Panc1 (cell line): ENCODE results near the gene PLEKHM2. TPM values are rescaled to one million over a fixed set of nuclear protein-coding genes. Genes with fewer than 3 reads are reported as not detected.
A peak's percentile ranks its signal among the peaks of the same experiment; 100 is the strongest.

ENCODE experiments used
- ATAC-seq: fragments of 200-7000 bp; cut with Tn5 transposase; 2 replicates; pipeline ENCODE4 v1.9.1; 2020; ENCODE audit warnings: mild to moderate bottlenecking, moderate library complexity
- BruUV-seq: library from RNA; stranded (reverse); fragments of 400-500 nt; replicated peaks from 2 replicates; lab custom pipeline; 2021; lab: Mats Ljungman, UMichigan
- CTCF ChIA-PET: fragments of 300-600 bp; sonication (Branson Sonifier 250); formaldehyde crosslinking; loops from one replicate; lab custom pipeline; 2022; ENCODE audit warnings: antibody characterized with exemption; lab: Charles Lee
- POLR2A ChIA-PET: fragments of 300-600 bp; sonication (Branson Sonifier 250); formaldehyde crosslinking; loops from one replicate; lab custom pipeline; 2022; ENCODE audit warnings: antibody characterized with exemption; lab: Charles Lee
- DNase-seq: peaks from one replicate; pipeline ENCODE4 v3.0.0-alpha.2; 2010; ENCODE audit warnings: low read depth, low spot score
- H3K27ac ChIP-seq: 2 replicates; pipeline ENCODE4 v1.5.1; 2011; ENCODE audit warnings: mild to moderate bottlenecking, low read length, inconsistent platforms
- H3K27me3 ChIP-seq: fragments of 200-500 bp; sonication (Bioruptor generic); 2 replicates; pipeline ENCODE4 v1.6.0; 2014; ENCODE audit warnings: low read length, inconsistent platforms; ENCODE audit not compliant: control insufficient read depth, insufficient read depth
- H3K36me3 ChIP-seq: fragments of 200-500 bp; sonication (Bioruptor generic); 2 replicates; pipeline ENCODE4 v1.5.1; 2014; ENCODE audit warnings: inconsistent platforms, mild to moderate bottlenecking, low read length, moderate library complexity; ENCODE audit not compliant: control insufficient read depth, insufficient read depth
- H3K4me1 ChIP-seq: 2 replicates; pipeline ENCODE4 v1.5.1; 2011; ENCODE audit warnings: inconsistent platforms, mild to moderate bottlenecking, low read length, moderate library complexity; ENCODE audit not compliant: control insufficient read depth, insufficient read depth
- H3K4me3 ChIP-seq, 2 experiments: 2 replicates each; pipeline ENCODE4 v1.5.1; 2011 to 2012; ENCODE audit warnings: low read depth in 2 of 2, low read length in 2 of 2, mild to moderate bottlenecking in 2 of 2, inconsistent platforms in 1 of 2, moderate library complexity in 1 of 2
- H3K9me3 ChIP-seq: fragments of 200-500 bp; sonication (Bioruptor generic); 2 replicates; pipeline ENCODE4 v1.5.1; 2014; ENCODE audit warnings: low read depth, mild to moderate bottlenecking, inconsistent platforms, low read length, moderate library complexity; ENCODE audit not compliant: control insufficient read depth, insufficient read depth
- POLR2AphosphoS5 ChIP-seq: IDR thresholded peaks from 2 replicates; pipeline ENCODE4 v1.6.1; 2012; ENCODE audit warnings: mild to moderate bottlenecking, low read depth, low read length, moderate library complexity
- SIN3A ChIP-seq: IDR thresholded peaks from 2 replicates; pipeline ENCODE4 v1.6.1; 2012; ENCODE audit warnings: low read depth, mild to moderate bottlenecking, low read length, moderate library complexity, borderline replicate concordance; ENCODE audit not compliant: insufficient read depth
- TCF7L2 ChIP-seq: IDR thresholded peaks from 2 replicates; pipeline ENCODE4 v1.6.1; 2011; ENCODE audit warnings: mild to moderate bottlenecking, low read depth, low read length, inconsistent platforms
- in situ Hi-C: cut with HindIII; loops from 2 replicates; pipeline ENCODE4 v1.10.0; 2016; ENCODE audit warnings: low sequenced_read_pairs, low pct_unique_long_range_greater_than_20kb
- intact Hi-C: fragments of 100-400 bp; cut with micrococcal nuclease; formaldehyde crosslinking; loops from one replicate; pipeline ENCODE4 v1.10.0; 2022; ENCODE audit not compliant: unreplicated experiment
- total RNA-seq: library from RNA; stranded (reverse); gene quantifications from one replicate; pipeline ENCODE4 v1.2.1, GENCODE V29; 2021; ENCODE audit not compliant: unreplicated experiment
- TF ChIP-seq, protein P1 (sequence below), 2 experiments: IDR thresholded peaks; 2 replicates each; pipeline ENCODE4 v1.6.1; 2011 to 2012; ENCODE audit warnings: low read depth in 2 of 2, control low read depth in 1 of 2, low read length in 1 of 2, mild to moderate bottlenecking in 1 of 2, moderate library complexity in 1 of 2; ENCODE audit not compliant: insufficient read depth in 1 of 2
- TF ChIP-seq, protein P2 (sequence below): fragments of 450-650 bp; IDR thresholded peaks from 2 replicates; pipeline ENCODE4 v1.5.1; 2017; ENCODE audit warnings: mild to moderate bottlenecking

Gene PLEKHM2
- total RNA-seq, 1 experiment from 2014 or later, result 54.6 TPM

DNA sequence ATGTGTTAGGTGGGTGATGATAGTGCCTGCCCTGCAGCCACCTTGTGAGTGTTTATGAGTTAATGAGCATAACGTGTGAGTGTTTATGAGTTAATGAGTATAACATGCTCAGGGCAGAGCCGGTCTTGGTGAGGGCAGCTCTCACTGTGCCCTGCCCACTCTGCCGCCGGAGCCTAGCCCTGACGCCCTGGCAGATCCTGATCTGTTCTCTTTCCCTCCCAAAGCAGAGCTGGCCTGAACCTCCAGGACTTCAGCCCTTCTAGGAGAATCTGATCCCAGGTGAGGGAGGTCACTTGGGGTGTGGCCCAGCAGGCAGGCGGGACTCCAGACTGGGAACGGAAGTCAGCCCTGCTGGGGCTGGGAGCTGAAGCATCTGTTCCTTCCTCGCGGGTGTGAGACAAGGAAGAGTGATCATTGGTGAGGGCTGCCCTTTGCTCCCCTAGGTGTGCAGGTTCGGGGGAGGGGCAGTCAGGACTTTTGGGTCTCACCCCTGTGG lies 80.2 kb downstream of the PLEKHM2 start:
- in situ Hi-C loops, result no loop called here
- Histone ChIP-seq H3K27ac (no peak overlapping the region), H3K4me1 (peaks cover 8% of the 10 kb centered on the region; the same call in 1 of the 2 replicates), H3K36me3 (no peaks in the 10 kb centered on the region), H3K4me3 (no peak overlapping the region), H3K9me3 (no peaks in the 10 kb centered on the region), H3K27me3 (no peaks in the 10 kb centered on the region)
- BruUV-seq, result no TSS peak
- POLR2A ChIA-PET, result no interaction called here
- TF ChIP-seq, protein P1, sequence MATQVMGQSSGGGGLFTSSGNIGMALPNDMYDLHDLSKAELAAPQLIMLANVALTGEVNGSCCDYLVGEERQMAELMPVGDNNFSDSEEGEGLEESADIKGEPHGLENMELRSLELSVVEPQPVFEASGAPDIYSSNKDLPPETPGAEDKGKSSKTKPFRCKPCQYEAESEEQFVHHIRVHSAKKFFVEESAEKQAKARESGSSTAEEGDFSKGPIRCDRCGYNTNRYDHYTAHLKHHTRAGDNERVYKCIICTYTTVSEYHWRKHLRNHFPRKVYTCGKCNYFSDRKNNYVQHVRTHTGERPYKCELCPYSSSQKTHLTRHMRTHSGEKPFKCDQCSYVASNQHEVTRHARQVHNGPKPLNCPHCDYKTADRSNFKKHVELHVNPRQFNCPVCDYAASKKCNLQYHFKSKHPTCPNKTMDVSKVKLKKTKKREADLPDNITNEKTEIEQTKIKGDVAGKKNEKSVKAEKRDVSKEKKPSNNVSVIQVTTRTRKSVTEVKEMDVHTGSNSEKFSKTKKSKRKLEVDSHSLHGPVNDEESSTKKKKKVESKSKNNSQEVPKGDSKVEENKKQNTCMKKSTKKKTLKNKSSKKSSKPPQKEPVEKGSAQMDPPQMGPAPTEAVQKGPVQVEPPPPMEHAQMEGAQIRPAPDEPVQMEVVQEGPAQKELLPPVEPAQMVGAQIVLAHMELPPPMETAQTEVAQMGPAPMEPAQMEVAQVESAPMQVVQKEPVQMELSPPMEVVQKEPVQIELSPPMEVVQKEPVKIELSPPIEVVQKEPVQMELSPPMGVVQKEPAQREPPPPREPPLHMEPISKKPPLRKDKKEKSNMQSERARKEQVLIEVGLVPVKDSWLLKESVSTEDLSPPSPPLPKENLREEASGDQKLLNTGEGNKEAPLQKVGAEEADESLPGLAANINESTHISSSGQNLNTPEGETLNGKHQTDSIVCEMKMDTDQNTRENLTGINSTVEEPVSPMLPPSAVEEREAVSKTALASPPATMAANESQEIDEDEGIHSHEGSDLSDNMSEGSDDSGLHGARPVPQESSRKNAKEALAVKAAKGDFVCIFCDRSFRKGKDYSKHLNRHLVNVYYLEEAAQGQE (IDR thresholded peaks at IDR 0.05; ENCODE audit: insufficient read depth in 1 of 2, low read depth in 2 of 2, low read length in 1 of 2), result no peak
- TF ChIP-seq TCF7L2, result no peak
- TF ChIP-seq, protein P2, sequence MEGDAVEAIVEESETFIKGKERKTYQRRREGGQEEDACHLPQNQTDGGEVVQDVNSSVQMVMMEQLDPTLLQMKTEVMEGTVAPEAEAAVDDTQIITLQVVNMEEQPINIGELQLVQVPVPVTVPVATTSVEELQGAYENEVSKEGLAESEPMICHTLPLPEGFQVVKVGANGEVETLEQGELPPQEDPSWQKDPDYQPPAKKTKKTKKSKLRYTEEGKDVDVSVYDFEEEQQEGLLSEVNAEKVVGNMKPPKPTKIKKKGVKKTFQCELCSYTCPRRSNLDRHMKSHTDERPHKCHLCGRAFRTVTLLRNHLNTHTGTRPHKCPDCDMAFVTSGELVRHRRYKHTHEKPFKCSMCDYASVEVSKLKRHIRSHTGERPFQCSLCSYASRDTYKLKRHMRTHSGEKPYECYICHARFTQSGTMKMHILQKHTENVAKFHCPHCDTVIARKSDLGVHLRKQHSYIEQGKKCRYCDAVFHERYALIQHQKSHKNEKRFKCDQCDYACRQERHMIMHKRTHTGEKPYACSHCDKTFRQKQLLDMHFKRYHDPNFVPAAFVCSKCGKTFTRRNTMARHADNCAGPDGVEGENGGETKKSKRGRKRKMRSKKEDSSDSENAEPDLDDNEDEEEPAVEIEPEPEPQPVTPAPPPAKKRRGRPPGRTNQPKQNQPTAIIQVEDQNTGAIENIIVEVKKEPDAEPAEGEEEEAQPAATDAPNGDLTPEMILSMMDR, result no peak
- no peak for TF ChIP-seq POLR2AphosphoS5
- no peak for TF ChIP-seq SIN3A
- DNase-seq (no peak), ATAC-seq (peak; percentile 36; the same call in 1 of the 2 replicates)
- intact Hi-C loops, result no loop called here
- CTCF ChIA-PET, result interaction anchor here (0.6 kb wide), 1 partner anchor 10 kb away, joined by 4 read pairs; no protein-coding TSS in a partner anchor

DNA sequence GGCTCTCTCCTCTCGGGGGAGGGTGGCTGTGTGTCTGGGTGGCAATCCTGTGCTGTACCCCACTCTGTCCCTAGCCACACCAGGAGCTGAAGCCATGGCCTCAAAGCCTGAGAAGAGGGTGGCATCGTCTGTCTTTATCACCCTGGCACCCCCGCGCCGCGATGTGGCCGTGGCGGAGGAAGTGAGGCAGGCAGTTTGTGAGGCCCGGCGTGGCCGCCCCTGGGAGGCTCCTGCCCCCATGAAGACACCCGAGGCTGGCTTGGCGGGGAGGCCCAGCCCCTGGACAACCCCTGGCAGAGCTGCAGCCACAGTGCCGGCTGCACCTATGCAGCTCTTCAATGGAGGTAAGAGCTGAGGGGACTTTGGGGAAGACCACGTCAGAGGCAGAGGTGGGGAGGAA lies 80.8 kb downstream of the PLEKHM2 start:
- in situ Hi-C loops (no loop called here), intact Hi-C loops (no loop called here)
- Histone ChIP-seq H3K36me3 (no peaks in the 10 kb centered on the region), H3K27me3 (no peaks in the 10 kb centered on the region), H3K4me1 (peaks cover 8% of the 10 kb centered on the region; the same call in 1 of the 2 replicates), H3K27ac (no peak overlapping the region), H3K4me3 (no peak overlapping the region), H3K9me3 (no peaks in the 10 kb centered on the region)
- TF ChIP-seq SIN3A (no peak), TCF7L2 (no peak), POLR2AphosphoS5 (no peak)
- no peak for ATAC-seq
- no TSS peak for BruUV-seq
- ChIA-PET POLR2A (no interaction called here), CTCF (no interaction called here)
- DNase-seq, result no peak

DNA sequence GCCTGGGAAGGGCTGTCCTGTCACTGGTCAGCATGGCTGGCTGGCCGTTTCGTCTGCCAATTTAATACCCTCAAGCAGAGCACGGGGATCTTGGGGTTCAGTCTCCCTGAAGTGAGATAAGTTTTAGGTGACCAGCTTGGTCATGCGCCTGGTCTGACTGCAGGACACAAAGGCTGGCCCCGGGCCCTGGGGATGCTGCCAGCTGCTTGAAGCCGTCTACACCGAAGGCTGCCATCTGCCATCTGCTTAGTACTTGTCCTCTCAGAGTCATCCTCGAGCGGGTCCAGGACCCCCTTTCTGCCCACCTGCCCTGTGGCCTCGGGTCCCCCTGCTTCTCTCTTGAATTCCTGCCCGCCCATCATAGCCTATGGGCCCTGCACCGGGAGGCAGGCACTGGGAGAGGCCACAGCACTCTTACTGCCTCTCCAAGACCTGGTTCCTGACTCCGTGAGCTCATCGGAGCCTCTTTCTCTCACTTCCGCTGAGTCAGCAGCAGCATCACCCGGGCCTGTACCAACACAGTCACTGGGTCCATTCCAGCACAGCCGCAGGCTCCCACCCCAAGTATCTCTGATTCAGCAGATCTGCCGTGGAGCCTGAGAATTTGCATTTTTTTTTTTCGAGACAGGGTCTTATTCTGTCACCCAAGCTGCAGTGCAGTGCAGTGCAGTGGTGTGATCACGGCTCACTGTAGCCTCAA lies 81.5 kb downstream of the PLEKHM2 start:
- Histone ChIP-seq H3K4me3 (no peak overlapping the region), H3K9me3 (no peaks in the 10 kb centered on the region), H3K4me1 (peaks cover 5% of the 10 kb centered on the region; the same call in 1 of the 2 replicates), H3K36me3 (no peaks in the 10 kb centered on the region), H3K27me3 (no peaks in the 10 kb centered on the region), H3K27ac (no peak overlapping the region)
- DNase-seq, result no peak
- POLR2A ChIA-PET, result no interaction called here
- TF ChIP-seq POLR2AphosphoS5 (no peak), SIN3A (no peak), TCF7L2 (no peak)
- TF ChIP-seq, protein P1 (IDR thresholded peaks at IDR 0.05; ENCODE audit: insufficient read depth in 1 of 2, low read depth in 2 of 2, low read length in 1 of 2), result no peak
- TF ChIP-seq, protein P2, result no peak
- BruUV-seq, result no TSS peak
- CTCF ChIA-PET, result no interaction called here
- intact Hi-C loops, result no loop called here
- in situ Hi-C loops, result no loop called here
- ATAC-seq, result peak; percentile 54
